Right lobe of liver (tissue), 4 donors: ENCODE data around the gene PCDH15.

Experiments
- CTCF ChIP-seq, 4 donors: fragments of 200-600 bp in 3 of 4; fragments of 450-650 bp in 1 of 4; IDR thresholded peaks; one replicate each; pipeline versions ENCODE4 v1.5.1 to v1.8.0; 2016 to 2022; ENCODE audit warnings: antibody characterized with exemption in 4 of 4, mild to moderate bottlenecking in 2 of 4
- POLR2A ChIP-seq: fragments of 450-650 bp; IDR thresholded peaks from one replicate; pipeline ENCODE4 v1.6.1; 2017; ENCODE audit warnings: antibody characterized with exemption, mild to moderate bottlenecking
- donor health status: DM: no; HTN: no; CAD: no.
- donor health status: DM: no; HTN: no; CAD: no.
- donor health status: DM: no; HTN: yes; CAD: no.

- TF ChIP-seq CTCF (IDR thresholded peaks at IDR 0.05), result no peak
- TF ChIP-seq POLR2A, result no peak
These were observed 1.5 kb downstream of the PCDH15 start for GRCh38 chr10:54799506-54799905.
